Cardiac fibroblast (primary cell): Measurements from ENCODE around the gene FAM217B.

ENCODE experiments used
- DNase-seq, 2 donors: peaks; one replicate each; pipeline versions ENCODE4 v3.0.0 to v3.0.0-alpha.2; 2010; ENCODE audit warnings: low read depth in 2 of 2
- H3K4me3 ChIP-seq, 2 donors: replicated peaks in 1 of 2; 1 replicate in 1 of 2; 2 replicates in 1 of 2; pipeline ENCODE4 v1.5.1; 2011; ENCODE audit warnings: low read depth in 2 of 2, low read length in 2 of 2, mild to moderate bottlenecking in 2 of 2, moderate library complexity in 1 of 2
- CTCF ChIP-seq: IDR thresholded peaks from one replicate; pipeline ENCODE4 v1.5.1; 2011; ENCODE audit warnings: low read depth, mild to moderate bottlenecking, low read length, inconsistent platforms

Gene FAM217B

GRCh38 chr20:59994697-59995122 is 54.5 kb downstream of the FAM217B start:
- peak; percentile 1 to 15 for DNase-seq
- H3K4me3 ChIP-seq: no peak overlapping the region
- no peak for TF ChIP-seq CTCF

- DNase-seq: no peak
- no peak overlapping the region for H3K4me3 ChIP-seq
- TF ChIP-seq CTCF: no peak
These were observed 55.9 kb downstream of the FAM217B start for GRCh38 chr20:59996108-59996507.

- no peak for DNase-seq
- TF ChIP-seq CTCF: no peak
- no peak overlapping the region for H3K4me3 ChIP-seq
These were observed 57.7 kb downstream of the FAM217B start for GRCh38 chr20:59997896-59998295.
